ENCODE results near the gene RPS21. TPM values are rescaled to one million over a fixed set of nuclear protein-coding genes. Genes with fewer than 3 reads are reported as not detected.

RPS21 gene
- total RNA-seq, 1 donor from 2014 or later: 1,935 TPM

DNA sequence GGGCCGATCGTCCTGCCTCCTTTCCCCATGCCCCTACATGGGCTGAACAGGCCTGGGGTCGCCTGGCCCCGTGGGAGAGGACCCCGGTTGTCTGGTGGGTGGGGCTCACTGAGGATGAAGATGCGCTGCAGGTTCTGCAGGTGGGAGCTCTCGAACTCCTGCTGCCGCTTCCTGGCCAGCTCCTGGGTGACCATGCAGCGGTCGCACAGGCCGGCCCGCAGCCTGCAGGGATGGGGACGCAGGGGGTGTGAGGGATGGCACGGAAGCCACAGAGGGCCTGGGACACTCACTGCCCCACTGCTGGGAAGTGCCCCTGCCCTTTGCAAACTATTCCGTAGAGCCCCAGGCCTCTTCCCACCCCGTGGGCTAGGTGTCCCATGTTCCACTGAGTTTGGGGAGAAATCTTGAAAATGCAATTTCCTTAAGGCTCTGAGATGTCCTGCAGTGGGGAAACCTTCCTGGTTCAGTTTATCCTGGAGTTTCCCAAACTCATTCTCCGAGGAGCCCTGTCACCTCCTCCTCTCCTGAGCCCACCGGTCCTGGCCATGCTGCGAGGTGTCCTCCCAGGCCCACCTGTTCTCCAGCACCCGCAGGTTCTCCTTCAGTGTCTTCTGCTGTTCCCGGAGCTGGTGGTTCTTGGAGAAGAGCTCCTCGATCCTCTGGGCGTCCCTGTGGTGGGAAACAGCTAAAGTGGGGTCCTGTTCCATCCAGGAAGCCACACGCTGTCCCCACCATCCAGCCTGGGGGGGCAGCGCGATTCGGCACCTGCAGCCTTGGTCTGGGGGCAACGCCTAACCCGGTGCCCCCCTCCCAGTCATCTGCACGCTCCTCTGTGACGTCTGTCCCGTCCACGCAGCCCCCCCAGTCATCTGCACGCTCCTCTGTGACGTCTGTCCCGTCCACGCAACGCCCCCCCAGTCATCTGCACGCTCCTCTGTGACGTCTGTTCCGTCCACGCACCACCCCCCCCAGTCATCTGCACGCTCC lies 30.0 kb downstream of the RPS21 start:
- TF ChIP-seq POLR2AphosphoS5 (IDR thresholded peaks at IDR 0.05; ENCODE audit: insufficient read depth in 1 of 2, low read depth in 1 of 2) (no peak), POLR2A (IDR thresholded peaks at IDR 0.05) (no peak)
- TF ChIP-seq, protein P1, sequence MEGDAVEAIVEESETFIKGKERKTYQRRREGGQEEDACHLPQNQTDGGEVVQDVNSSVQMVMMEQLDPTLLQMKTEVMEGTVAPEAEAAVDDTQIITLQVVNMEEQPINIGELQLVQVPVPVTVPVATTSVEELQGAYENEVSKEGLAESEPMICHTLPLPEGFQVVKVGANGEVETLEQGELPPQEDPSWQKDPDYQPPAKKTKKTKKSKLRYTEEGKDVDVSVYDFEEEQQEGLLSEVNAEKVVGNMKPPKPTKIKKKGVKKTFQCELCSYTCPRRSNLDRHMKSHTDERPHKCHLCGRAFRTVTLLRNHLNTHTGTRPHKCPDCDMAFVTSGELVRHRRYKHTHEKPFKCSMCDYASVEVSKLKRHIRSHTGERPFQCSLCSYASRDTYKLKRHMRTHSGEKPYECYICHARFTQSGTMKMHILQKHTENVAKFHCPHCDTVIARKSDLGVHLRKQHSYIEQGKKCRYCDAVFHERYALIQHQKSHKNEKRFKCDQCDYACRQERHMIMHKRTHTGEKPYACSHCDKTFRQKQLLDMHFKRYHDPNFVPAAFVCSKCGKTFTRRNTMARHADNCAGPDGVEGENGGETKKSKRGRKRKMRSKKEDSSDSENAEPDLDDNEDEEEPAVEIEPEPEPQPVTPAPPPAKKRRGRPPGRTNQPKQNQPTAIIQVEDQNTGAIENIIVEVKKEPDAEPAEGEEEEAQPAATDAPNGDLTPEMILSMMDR (IDR thresholded peaks at IDR 0.05): no peak
- Histone ChIP-seq H3K4me1 (no peaks in the 10 kb centered on the region), H3K9me3 (no peaks in the 10 kb centered on the region), H3K27me3 (no peaks in the 10 kb centered on the region), H3K4me3 (no peak overlapping the region), H3K36me3 (no peaks in the 10 kb centered on the region), H3K27ac (no peak overlapping the region)
- intact Hi-C loops (cut with DNase I): loop anchor here (10.0 kb wide), 1 partner anchor 398 kb away; the partner anchor contains the start of gene COL9A3
- no peak for DNase-seq (ENCODE audit: extremely low spot score in 2 of 2)

DNA sequence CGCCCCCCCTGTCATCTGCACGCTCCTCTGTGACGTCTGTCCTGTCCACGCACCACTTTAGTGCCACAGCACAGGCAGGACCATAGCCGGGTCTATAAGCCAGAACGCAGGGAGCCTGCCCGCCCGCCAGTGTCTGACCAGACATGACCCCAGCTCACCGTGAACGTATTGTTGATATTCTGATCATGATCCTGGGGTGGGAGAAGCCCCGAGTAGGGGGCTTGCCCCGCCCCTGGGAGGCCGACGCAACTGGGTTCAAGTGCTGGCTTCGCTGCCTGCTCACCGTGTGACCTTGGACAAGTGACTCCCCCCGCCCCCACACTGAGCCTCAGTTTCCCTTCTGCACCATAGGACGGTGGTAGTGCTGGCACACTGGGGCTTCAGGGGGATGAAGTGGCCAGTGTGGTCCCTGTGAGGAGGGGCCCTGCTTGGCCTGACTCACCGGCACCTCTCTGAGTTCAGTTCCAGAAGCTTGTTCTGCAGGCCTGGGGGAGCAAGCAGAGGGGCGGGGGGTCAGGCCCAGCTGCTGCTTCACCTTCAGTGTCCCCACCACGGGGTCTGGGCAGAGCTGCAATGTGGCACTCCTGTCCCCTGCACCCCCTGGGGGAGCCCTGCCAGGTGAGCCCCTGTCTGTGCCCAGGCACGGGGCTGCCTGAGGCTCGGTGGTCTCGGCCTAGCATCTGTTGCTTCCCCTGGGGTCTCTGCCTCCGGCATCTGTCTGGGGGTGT lies 31.2 kb downstream of the RPS21 start:
- intact Hi-C loops (cut with DNase I): loop anchor here (10.0 kb wide), 1 partner anchor 397 kb away; the partner anchor contains the start of gene COL9A3
- Histone ChIP-seq H3K27ac (no peak overlapping the region), H3K4me1 (no peaks in the 10 kb centered on the region), H3K4me3 (no peak overlapping the region), H3K9me3 (no peaks in the 10 kb centered on the region), H3K27me3 (no peaks in the 10 kb centered on the region), H3K36me3 (no peaks in the 10 kb centered on the region)
- DNase-seq (ENCODE audit: extremely low spot score in 2 of 2): no peak
- TF ChIP-seq, protein P1 (IDR thresholded peaks at IDR 0.05): no peak
- no peak for TF ChIP-seq POLR2AphosphoS5 (IDR thresholded peaks at IDR 0.05; ENCODE audit: insufficient read depth in 1 of 2, low read depth in 1 of 2)
- no peak for TF ChIP-seq POLR2A (IDR thresholded peaks at IDR 0.05)

DNA sequence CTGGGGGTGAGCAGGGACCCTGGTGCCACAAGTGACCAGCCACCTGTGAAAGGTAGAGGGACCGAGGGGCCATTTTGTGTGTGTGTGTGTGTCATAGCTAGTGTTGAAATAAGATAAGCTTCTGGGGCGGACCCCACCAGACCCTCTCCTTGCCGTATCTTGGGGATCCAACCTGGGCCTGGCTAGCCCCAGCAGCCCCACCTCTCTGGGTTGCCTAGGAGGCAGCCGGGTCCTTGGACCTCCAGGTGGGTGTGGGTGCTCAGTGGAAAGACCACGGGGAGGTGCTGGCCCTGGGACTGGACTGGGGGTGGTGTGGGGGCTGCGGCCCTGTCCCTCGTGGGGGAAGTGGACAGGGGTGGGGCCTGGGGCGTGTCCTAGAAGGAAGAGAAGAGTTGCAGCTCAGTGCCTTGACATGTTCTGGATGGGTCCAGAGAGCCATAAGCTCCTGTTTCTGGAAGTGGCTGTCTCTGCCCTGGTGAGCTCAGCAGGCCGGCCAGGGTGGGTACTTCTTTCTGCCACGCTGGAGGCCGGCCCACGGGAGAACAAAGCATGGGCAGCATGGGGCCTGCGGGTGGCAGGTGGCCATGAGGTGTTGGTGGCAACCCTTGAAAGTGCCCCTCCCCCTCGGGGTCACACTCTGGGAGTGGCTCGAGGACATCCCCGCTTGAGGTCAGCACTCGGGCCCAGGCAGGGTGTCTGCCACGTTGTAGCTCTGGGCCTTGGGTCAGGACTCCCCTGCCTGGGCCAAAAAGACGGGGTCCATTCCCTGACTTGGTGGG lies 32.0 kb downstream of the RPS21 start:
- Histone ChIP-seq H3K4me3 (no peak overlapping the region), H3K36me3 (no peaks in the 10 kb centered on the region), H3K27me3 (no peaks in the 10 kb centered on the region), H3K4me1 (no peaks in the 10 kb centered on the region), H3K27ac (no peak overlapping the region), H3K9me3 (no peaks in the 10 kb centered on the region)
- DNase-seq (ENCODE audit: extremely low spot score in 2 of 2): no peak
- TF ChIP-seq, protein P1 (IDR thresholded peaks at IDR 0.05): no peak
- TF ChIP-seq POLR2AphosphoS5 (IDR thresholded peaks at IDR 0.05; ENCODE audit: insufficient read depth in 1 of 2, low read depth in 1 of 2) (no peak), POLR2A (IDR thresholded peaks at IDR 0.05) (no peak)
- intact Hi-C loops (cut with DNase I): loop anchor here (10.0 kb wide), 1 partner anchor 396 kb away; the partner anchor contains the start of gene COL9A3

DNA sequence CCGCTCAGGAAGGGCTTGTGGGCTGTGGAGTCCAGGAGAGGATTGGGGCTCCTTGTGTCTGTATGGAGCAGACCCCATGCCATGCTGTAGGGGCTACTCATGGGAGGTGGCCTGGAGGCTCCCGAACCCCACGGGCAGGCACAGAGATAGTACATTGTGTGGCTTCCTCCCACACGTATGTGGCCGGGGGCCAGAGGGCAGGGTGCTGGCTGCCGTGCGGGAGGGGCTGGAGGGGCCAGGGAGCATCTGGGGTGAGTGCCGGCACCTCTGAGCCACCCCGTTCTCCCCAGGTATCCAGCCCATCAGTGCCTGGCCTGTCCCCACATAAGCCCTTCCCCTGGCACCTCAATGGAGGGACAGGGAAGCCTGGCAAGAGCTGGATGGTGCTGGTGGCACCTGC lies 32.9 kb downstream of the RPS21 start:
- Histone ChIP-seq H3K9me3 (no peaks in the 10 kb centered on the region), H3K36me3 (no peaks in the 10 kb centered on the region), H3K27me3 (no peaks in the 10 kb centered on the region), H3K4me3 (no peak overlapping the region), H3K4me1 (no peaks in the 10 kb centered on the region), H3K27ac (no peak overlapping the region)
- TF ChIP-seq, protein P1 (IDR thresholded peaks at IDR 0.05): no peak
- no peak for TF ChIP-seq POLR2AphosphoS5 (IDR thresholded peaks at IDR 0.05; ENCODE audit: insufficient read depth in 1 of 2, low read depth in 1 of 2)
- no peak for TF ChIP-seq POLR2A (IDR thresholded peaks at IDR 0.05)
- intact Hi-C loops (cut with DNase I): loop anchor here (10.0 kb wide), 1 partner anchor 395 kb away; the partner anchor contains the start of gene COL9A3
- no peak for DNase-seq (ENCODE audit: extremely low spot score in 2 of 2)

All from vagina (tissue), 2 donors.